Measurements from ENCODE around the gene AIFM1. TPM values are rescaled to one million over a fixed set of nuclear protein-coding genes. Genes with fewer than 3 reads are reported as not detected.

The AIFM1 gene
- total RNA-seq, 1 experiment from 2014 or later: 52.7 TPM

DNA sequence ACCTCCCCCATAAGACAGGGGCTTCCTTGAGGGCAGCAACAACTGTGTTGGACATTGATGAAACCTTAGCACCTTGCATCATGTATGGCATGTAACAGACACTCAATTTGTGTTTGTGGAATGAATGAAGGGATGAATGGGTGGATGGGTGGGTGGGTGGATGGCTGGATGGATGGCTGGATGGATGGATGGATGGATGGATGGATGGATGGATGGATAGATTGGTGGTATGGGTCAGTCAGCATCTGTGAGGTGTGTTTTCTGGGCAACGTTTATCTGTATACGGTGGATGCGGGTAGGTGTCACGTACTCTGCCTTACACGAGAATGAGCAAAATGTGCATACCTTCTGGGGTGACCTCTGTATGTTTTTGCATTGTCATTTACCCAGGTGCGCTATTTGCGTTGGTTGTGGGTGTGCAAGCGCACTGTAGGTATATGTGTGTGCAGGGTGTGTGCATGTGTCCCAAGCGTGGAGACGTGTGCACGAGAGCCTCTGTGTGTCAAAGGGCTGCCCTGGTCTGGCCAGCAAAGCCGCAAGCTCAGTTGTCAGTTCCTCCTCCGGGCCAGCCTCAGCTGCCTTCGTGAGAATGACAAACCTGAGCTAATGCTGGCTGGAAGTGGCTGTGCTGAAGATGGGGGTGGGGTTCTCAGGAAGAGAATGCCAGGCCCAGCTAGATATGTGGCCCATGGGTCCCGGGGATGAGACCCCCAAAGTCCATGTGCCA lies 81.8 kb downstream of the AIFM1 start:
- CTCF ChIA-PET: no interaction called here
- no TSS peak for BruUV-seq (replicated peaks)
- no peaks in the 10 kb centered on the region for H3K9me3 Mint-ChIP-seq (ENCODE audit: low read depth, unreplicated experiment)
- H3K27ac Mint-ChIP-seq (ENCODE audit: unreplicated experiment): no peak overlapping the region
- DNase-seq: no peak
- intact Hi-C loops (cut with micrococcal nuclease; ENCODE audit: unreplicated experiment): no loop called here
- H3K4me3 Mint-ChIP-seq (ENCODE audit: low read depth, unreplicated experiment): no peak overlapping the region
- H3K36me3 Mint-ChIP-seq (ENCODE audit: insufficient read depth, unreplicated experiment): peaks cover 9% of the 10 kb centered on the region
- TF ChIP-seq, protein P1, sequence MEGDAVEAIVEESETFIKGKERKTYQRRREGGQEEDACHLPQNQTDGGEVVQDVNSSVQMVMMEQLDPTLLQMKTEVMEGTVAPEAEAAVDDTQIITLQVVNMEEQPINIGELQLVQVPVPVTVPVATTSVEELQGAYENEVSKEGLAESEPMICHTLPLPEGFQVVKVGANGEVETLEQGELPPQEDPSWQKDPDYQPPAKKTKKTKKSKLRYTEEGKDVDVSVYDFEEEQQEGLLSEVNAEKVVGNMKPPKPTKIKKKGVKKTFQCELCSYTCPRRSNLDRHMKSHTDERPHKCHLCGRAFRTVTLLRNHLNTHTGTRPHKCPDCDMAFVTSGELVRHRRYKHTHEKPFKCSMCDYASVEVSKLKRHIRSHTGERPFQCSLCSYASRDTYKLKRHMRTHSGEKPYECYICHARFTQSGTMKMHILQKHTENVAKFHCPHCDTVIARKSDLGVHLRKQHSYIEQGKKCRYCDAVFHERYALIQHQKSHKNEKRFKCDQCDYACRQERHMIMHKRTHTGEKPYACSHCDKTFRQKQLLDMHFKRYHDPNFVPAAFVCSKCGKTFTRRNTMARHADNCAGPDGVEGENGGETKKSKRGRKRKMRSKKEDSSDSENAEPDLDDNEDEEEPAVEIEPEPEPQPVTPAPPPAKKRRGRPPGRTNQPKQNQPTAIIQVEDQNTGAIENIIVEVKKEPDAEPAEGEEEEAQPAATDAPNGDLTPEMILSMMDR (IDR thresholded peaks at IDR 0.05; ENCODE audit: unreplicated experiment): no peak
- no peaks in the 10 kb centered on the region for H3K4me1 Mint-ChIP-seq (ENCODE audit: low read depth, unreplicated experiment)
- H3K27me3 Mint-ChIP-seq (ENCODE audit: unreplicated experiment): no peaks in the 10 kb centered on the region

DNA sequence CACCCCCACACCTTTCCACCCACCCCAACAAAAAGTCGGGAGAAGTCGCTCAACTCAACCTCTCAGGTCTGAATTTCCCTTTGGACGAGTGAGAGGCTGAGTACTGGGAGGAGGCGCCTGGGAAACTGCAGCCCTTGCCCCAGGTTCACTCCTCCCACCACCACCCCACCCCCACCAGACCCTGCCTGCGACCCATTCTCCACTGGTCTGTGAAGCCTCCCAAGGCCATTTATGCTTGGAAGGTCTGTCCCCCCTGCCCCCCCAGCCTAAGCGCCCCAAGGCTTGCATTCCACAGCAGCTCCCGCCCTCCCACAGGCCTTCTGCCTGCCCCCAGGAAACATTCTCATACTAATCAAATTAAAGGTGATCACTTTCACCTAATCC lies 82.5 kb downstream of the AIFM1 start:
- intact Hi-C loops (cut with micrococcal nuclease; ENCODE audit: unreplicated experiment): no loop called here
- H3K4me3 Mint-ChIP-seq (ENCODE audit: low read depth, unreplicated experiment): no peak overlapping the region
- no TSS peak for BruUV-seq (replicated peaks)
- no peak overlapping the region for H3K27ac Mint-ChIP-seq (ENCODE audit: unreplicated experiment)
- CTCF ChIA-PET: no interaction called here
- TF ChIP-seq, protein P1 (IDR thresholded peaks at IDR 0.05; ENCODE audit: unreplicated experiment): no peak
- no peak for DNase-seq
- H3K4me1 Mint-ChIP-seq (ENCODE audit: low read depth, unreplicated experiment): no peaks in the 10 kb centered on the region
- H3K9me3 Mint-ChIP-seq (ENCODE audit: low read depth, unreplicated experiment): no peaks in the 10 kb centered on the region
- peaks cover 9% of the 10 kb centered on the region for H3K36me3 Mint-ChIP-seq (ENCODE audit: insufficient read depth, unreplicated experiment)
- H3K27me3 Mint-ChIP-seq (ENCODE audit: unreplicated experiment): no peaks in the 10 kb centered on the region

DNA sequence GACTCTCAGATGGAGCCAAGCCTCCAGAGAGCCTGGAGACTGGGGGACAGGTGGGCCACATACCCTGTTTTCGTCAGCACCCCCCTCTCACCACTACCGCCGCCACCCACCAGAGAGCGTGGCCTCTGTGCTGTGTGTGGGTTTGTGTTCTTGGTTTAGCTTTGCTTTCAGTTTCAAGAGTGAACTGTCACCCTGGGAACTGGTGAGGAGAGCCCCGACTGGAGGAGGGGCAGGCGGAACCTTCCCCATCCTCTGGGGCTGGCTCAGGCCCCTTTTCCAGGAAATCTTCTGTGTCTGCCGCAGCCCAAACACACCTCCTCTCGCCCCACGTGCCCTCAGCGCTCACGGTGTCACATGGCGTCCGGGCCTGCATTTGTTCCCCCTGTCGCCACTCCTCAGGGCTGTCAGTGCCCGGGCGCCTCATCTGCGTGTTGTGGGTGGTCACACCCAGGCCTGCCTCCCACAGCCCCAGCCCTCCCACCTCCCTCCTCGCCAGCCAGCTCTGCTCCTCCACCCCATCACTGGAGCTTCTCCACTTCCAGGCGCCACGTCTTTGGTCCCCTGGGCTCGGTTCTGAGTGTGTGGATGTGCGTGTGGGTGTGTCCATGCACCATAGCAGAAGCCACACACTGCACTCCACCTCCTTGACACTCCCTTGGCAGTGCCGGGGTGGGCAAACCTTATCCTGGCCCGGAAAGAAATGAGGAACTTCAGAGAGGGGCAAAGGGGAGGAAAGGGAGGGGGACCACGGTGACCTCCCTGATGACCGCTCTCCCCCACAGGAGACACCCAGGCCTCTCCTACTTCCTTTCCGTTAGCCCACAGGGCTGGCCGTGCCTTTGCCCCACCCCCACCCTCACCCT lies 83.2 kb downstream of the AIFM1 start:
- no peak for DNase-seq
- Mint-ChIP-seq H3K27ac (ENCODE audit: unreplicated experiment) (no peak overlapping the region), H3K27me3 (ENCODE audit: unreplicated experiment) (no peaks in the 10 kb centered on the region), H3K36me3 (ENCODE audit: insufficient read depth, unreplicated experiment) (peaks cover 9% of the 10 kb centered on the region), H3K4me1 (ENCODE audit: low read depth, unreplicated experiment) (no peaks in the 10 kb centered on the region), H3K9me3 (ENCODE audit: low read depth, unreplicated experiment) (no peaks in the 10 kb centered on the region), H3K4me3 (ENCODE audit: low read depth, unreplicated experiment) (no peak overlapping the region)
- BruUV-seq (replicated peaks): no TSS peak
- TF ChIP-seq, protein P1 (IDR thresholded peaks at IDR 0.05; ENCODE audit: unreplicated experiment): no peak
- intact Hi-C loops (cut with micrococcal nuclease; ENCODE audit: unreplicated experiment): no loop called here
- CTCF ChIA-PET: no interaction called here

DNA sequence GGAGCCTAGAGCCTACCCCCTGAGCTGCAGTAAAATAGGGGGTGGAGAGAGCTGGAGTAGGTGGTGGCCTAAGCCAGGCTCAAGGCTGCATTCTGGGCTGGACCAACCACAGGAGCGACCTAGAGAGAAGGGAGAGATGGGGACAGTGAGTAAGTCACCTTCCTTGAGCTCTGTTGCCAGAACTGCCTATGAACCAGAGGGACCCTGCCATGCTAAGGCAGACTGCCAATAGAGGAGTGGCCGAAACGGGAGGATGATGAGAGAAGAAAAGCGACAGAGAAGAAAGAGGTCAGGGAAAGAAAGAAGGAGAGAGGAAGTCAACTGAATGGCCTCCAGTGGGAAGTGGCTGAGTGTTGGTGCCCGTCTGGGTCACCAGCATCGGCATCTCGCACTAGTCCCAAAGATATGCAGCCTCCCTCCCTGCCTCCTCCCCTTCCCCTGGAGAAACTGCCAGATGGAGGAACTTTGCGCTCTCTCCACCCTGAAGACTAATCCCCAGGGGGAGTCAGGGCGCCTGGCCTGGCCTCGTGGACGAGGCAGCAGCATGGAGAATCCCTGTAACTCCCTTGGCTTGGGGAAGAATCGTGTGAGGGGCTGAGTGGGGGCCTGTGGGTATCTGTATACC lies 84.1 kb downstream of the AIFM1 start:
- DNase-seq: no peak
- no peaks in the 10 kb centered on the region for H3K27me3 Mint-ChIP-seq (ENCODE audit: unreplicated experiment)
- no TSS peak for BruUV-seq (replicated peaks)
- no peaks in the 10 kb centered on the region for H3K9me3 Mint-ChIP-seq (ENCODE audit: low read depth, unreplicated experiment)
- H3K4me3 Mint-ChIP-seq (ENCODE audit: low read depth, unreplicated experiment): no peak overlapping the region
- CTCF ChIA-PET: interaction anchor here (1.0 kb wide), 1 partner anchor 40 kb away, joined by 5 read pairs; no protein-coding TSS in a partner anchor
- H3K36me3 Mint-ChIP-seq (ENCODE audit: insufficient read depth, unreplicated experiment): peaks cover 9% of the 10 kb centered on the region
- H3K4me1 Mint-ChIP-seq (ENCODE audit: low read depth, unreplicated experiment): no peaks in the 10 kb centered on the region
- H3K27ac Mint-ChIP-seq (ENCODE audit: unreplicated experiment): no peak overlapping the region
- intact Hi-C loops (cut with micrococcal nuclease; ENCODE audit: unreplicated experiment): no loop called here
- TF ChIP-seq, protein P1 (IDR thresholded peaks at IDR 0.05; ENCODE audit: unreplicated experiment): no peak
